ENCODE measurements around the gene DCBLD1. TPM values are rescaled to one million over a fixed set of nuclear protein-coding genes. Genes with fewer than 3 reads are reported as not detected.
A peak's percentile ranks its signal among the peaks of the same experiment; 100 is the strongest.

The DCBLD1 gene
- total and polyA plus RNA-seq, 2 of the 4 experiments (the other 2 are of a cell fraction), result 21.1 to 27.8 TPM

DNA sequence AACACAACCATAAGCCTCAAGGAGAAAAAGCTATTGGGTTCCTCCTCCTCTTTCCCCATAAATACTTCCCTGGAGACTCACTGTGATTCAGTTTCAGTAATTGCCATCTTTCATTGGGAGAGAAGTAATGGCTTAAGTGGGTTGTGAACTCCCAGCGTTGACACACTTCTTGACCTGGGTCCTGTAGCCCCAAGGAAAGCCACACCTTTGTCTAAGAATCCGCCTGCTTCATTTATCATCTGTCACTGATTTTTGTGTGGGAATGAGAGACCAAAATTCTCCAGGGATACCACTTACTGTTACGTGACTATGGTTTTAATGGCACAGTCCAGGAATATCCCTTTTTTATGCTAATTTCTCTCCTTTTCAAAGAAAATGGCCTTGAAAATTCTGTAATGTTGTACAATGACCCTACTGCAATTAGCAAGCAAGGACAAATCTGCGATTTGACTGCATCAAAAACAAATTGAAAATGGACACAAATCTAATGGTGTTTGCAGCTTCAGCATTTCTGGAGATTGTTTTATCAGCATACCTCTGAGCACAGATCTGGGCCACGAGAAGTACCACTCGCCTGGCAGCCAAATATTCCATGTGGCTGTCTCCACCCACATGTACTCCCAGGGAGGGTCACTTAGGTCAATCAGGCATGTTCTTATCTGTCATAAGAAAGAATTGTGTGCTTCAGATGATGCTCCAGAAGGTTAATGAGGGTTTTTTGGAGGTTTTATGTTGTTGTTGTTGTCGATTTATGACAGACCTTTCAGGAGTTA lies 29.8 kb downstream of the DCBLD1 start:
- Histone ChIP-seq H3K23ac (ENCODE audit: low read depth, low read length) (no peak overlapping the region), H2BK20ac (ENCODE audit: low read depth, low read length) (no peak overlapping the region), H3K56ac (ENCODE audit: extremely low read depth, insufficient read depth, low read length) (no peak overlapping the region), H3K79me1 (ENCODE audit: low read depth in 1 of 2, low read length in 2 of 2) (peaks cover 35 to 51% of the 10 kb centered on the region in 2 experiments), H3K4ac (ENCODE audit: low read depth, low read length) (peak overlapping the region; percentile 30; the same call in 1 of the 2 replicates), H2BK5ac (ENCODE audit: low read depth, low read length, poor library complexity, severe bottlenecking) (no peak overlapping the region), H3K9ac (ENCODE audit: low read depth, low read length) (no peak overlapping the region), H4K8ac (ENCODE audit: low read depth in 2 of 2, low read length in 2 of 2) (no peak overlapping the region), H4K20me1 (ENCODE audit: insufficient read depth, low read length) (no peaks in the 10 kb centered on the region), H4K5ac (ENCODE audit: low read depth, low read length) (peak overlapping the region; percentile 28; the same call in 1 of the 2 replicates), H3K27me3 (ENCODE audit: control insufficient read depth, insufficient read depth, low read length) (no peaks in the 10 kb centered on the region), H2AK5ac (ENCODE audit: low read depth, low read length) (no peak overlapping the region), H2BK15ac (ENCODE audit: low read depth, low read length) (no peak overlapping the region), H3K18ac (ENCODE audit: low read depth, low read length) (no peak overlapping the region), H3K9me1 (ENCODE audit: insufficient read depth, low read length) (peaks cover 7% of the 10 kb centered on the region), H3K9me3 (ENCODE audit: control insufficient read depth, insufficient read depth, low read length) (no peaks in the 10 kb centered on the region), H3K4me1 (ENCODE audit: control insufficient read depth, insufficient read depth, low read length) (peaks cover 16% of the 10 kb centered on the region), H3K27ac (ENCODE audit: insufficient read depth, low read length) (no peak overlapping the region), H3K4me2 (ENCODE audit: low read depth, low read length) (no peak overlapping the region), H3K4me3 (ENCODE audit: insufficient read depth, low read depth, low read length) (no peak overlapping the region), H2AK9ac (replicated peaks; ENCODE audit: low read depth, low read length, poor library complexity) (no peak overlapping the region), H2AFZ (replicated peaks; ENCODE audit: low read length, poor library complexity) (no peak overlapping the region), H4K91ac (ENCODE audit: insufficient read depth, low read depth, low read length) (no peak overlapping the region), H3K14ac (replicated peaks; ENCODE audit: low read depth, low read length) (0 out of 2 replicates have a peak overlapping the region, but pooled peaks have one; percentile 31), H2BK120ac (ENCODE audit: low read depth, low read length) (no peak overlapping the region), H3K36me3 (ENCODE audit: control insufficient read depth, insufficient read depth, low read length) (peaks cover 5% of the 10 kb centered on the region)
- dilution Hi-C loops (cut with HindIII; ENCODE audit: low sequenced_read_pairs, unreplicated experiment), result no loop called here
- no TSS peak for BruUV-seq (replicated peaks)
- in situ Hi-C loops (cut with MboI; ENCODE audit: low sequenced_read_pairs), result no loop called here
- POLR2A ChIA-PET (ENCODE audit: unreplicated experiment), result no interaction called here
- no peak for ATAC-seq (ENCODE audit: low read depth)
- CTCF ChIA-PET, result no interaction called here
- TF ChIP-seq RAD21 (IDR thresholded peaks at IDR 0.05; ENCODE audit: low read length), result no peak
- no peak for TF ChIP-seq CEBPB (IDR thresholded peaks at IDR 0.05; ENCODE audit: low read depth, low read length)
- TF ChIP-seq CHD1 (IDR thresholded peaks at IDR 0.05; ENCODE audit: low read depth, low read length), result no peak
- 100% methylated on average over 1 of the region's 7 CpGs; no CpG with 5 or more reads in 1 of the 2 experiments for WGBS, 2 experiments (ENCODE audit: extremely low coverage in 2 of 2, insufficient read length in 1 of 2)
- intact Hi-C loops (cut with micrococcal nuclease), result no loop called here
- DNase-seq, result no peak
